Type B pancreatic cell (in vitro differentiated cells): ENCODE results near the gene MRTFB. TPM values are rescaled to one million over a fixed set of nuclear protein-coding genes. Genes with fewer than 3 reads are reported as not detected.
A peak's percentile ranks its signal among the peaks of the same experiment; 100 is the strongest.

Source experiments
- DNase-seq: peaks from one replicate; pipeline ENCODE4 v3.0.0; 2021; ENCODE audit warnings: mixed read lengths; ENCODE audit not compliant: unreplicated experiment; ENCODE audit errors: extremely low spot score
- H3K27ac Mint-ChIP-seq: 2 replicates; pipeline ENCODE4 v1.8.0; 2021; ENCODE audit warnings: mild to moderate bottlenecking, mixed read lengths
- H3K27me3 Mint-ChIP-seq: 2 replicates; pipeline ENCODE4 v1.8.0; 2021; ENCODE audit warnings: mixed read lengths
- H3K36me3 Mint-ChIP-seq: 2 replicates; pipeline ENCODE4 v1.8.0; 2021; ENCODE audit warnings: mixed read lengths
- H3K4me1 Mint-ChIP-seq: one replicate; pipeline ENCODE4 v1.8.0; 2021; ENCODE audit warnings: mixed read lengths; ENCODE audit not compliant: unreplicated experiment
- H3K4me3 Mint-ChIP-seq: 2 replicates; pipeline ENCODE4 v1.8.0; 2021; ENCODE audit warnings: mild to moderate bottlenecking, mixed read lengths
- H3K9me3 Mint-ChIP-seq: 2 replicates; pipeline ENCODE4 v1.8.0; 2021; ENCODE audit warnings: mixed read lengths
- total RNA-seq: library from RNA; stranded (reverse); gene quantifications from 2 replicates; pipeline ENCODE4 v1.2.1, GENCODE V29; 2021; ENCODE audit warnings: low replicate concordance
- TF ChIP-seq, protein P1 (sequence below): fragments of 200-600 bp; sonication (generic); conservative IDR thresholded peaks from 2 replicates; pipeline ENCODE4 v1.5.0; 2021; ENCODE audit warnings: antibody characterized with exemption, mild to moderate bottlenecking

Gene MRTFB
- total RNA-seq, 1 donor from 2014 or later, result 61.0 TPM

DNA sequence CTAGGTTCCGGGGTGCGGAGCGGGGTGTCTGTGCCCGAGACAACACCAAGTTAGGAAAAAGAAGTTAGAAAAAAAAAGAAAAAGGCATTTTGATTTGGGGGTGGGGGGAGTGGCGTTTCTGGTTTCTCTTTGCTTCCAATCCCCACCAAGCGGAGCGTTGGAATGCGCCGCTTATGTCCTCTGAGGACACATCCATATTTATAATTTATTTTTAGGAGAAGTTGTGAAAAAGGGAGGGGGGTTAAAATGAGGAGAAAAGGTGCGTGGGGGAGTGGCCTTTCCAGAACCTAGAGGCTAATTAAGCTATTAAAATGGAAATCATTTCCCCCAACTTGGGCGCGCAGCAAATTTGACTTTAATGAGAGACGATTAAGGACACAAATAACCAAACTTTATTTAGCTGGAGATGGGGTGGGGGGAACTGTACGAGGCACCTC, 232.1 kb downstream of the MRTFB start:
- Mint-ChIP-seq H3K27me3 (peaks cover 40% of the 10 kb centered on the region), H3K4me1 (peaks cover 39% of the 10 kb centered on the region), H3K27ac (peak overlapping the region; percentile 53), H3K36me3 (no peaks in the 10 kb centered on the region), H3K9me3 (no peaks in the 10 kb centered on the region), H3K4me3 (peak overlapping the region; percentile 86)
- no peak for DNase-seq
- TF ChIP-seq, protein P1, sequence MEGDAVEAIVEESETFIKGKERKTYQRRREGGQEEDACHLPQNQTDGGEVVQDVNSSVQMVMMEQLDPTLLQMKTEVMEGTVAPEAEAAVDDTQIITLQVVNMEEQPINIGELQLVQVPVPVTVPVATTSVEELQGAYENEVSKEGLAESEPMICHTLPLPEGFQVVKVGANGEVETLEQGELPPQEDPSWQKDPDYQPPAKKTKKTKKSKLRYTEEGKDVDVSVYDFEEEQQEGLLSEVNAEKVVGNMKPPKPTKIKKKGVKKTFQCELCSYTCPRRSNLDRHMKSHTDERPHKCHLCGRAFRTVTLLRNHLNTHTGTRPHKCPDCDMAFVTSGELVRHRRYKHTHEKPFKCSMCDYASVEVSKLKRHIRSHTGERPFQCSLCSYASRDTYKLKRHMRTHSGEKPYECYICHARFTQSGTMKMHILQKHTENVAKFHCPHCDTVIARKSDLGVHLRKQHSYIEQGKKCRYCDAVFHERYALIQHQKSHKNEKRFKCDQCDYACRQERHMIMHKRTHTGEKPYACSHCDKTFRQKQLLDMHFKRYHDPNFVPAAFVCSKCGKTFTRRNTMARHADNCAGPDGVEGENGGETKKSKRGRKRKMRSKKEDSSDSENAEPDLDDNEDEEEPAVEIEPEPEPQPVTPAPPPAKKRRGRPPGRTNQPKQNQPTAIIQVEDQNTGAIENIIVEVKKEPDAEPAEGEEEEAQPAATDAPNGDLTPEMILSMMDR, result no peak

DNA sequence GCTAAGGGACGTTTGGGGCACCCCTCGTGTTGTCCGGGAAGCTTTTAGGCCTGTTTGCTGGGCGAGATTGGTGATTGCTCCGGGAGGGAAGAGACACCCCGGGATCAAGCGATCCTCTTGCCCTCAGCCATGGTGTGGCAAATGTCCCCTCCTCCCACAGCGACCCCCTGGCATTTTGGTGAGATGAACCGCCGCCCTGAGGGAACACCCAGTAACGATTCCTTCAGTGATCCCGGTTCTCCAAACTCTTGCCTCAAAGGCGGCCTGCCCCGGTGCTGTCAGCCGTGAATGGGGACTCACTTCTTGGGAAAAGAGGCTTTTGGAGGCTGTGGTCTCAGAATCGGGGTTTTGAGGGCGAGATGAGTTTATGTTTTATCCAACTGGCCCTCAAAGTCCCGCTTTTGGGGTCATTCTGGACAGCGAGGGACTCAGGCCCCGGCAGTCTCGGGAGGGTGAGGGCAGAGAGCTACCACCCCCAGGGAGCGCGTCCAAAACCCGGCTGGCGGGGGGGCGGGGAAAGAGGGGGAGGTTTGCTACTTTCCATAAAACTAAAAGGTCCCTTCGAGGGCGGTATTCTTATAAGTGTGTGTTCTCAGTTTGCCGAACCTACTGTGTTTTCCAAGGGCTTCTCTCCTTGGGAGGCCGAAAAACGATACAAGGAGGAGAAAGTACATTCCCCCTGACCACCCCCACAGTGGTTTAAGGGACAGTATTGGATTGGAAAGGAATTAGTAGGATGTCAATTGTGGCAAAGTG, 232.7 kb downstream of the MRTFB start:
- DNase-seq, result no peak
- Mint-ChIP-seq H3K36me3 (no peaks in the 10 kb centered on the region), H3K9me3 (no peaks in the 10 kb centered on the region), H3K4me1 (peaks cover 40% of the 10 kb centered on the region), H3K27ac (peak overlapping the region; percentile 53), H3K4me3 (peak overlapping the region; percentile 86), H3K27me3 (peaks cover 40% of the 10 kb centered on the region)
- TF ChIP-seq, protein P1, result no peak

DNA sequence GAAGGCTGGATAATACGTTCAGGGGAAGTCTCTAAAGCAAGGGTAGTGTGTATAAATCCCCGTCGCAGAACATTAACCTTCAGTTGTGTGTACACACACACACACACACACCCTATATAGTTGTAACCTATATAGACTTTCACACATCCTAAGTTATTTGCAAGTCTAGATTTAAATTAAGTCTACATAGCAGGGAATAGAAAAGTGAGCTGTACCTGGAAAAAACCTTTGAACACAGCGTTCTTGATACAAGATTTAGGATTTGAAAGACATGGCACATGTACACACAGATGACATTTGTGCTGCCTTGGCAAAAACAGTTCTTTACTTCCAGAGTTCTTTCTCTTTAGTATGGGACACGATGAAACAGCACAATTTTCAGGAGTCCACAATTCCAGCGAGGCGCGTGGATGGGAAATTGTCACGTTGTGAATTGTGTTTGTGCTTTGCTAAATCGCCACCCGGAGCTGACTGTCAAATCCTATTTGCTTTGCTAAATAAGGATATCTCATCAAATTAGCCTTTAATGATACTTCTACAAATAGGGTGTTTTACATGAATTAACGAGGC, 233.9 kb downstream of the MRTFB start:
- H3K9me3 Mint-ChIP-seq, result no peaks in the 10 kb centered on the region
- DNase-seq, result no peak
- peaks cover 52% of the 10 kb centered on the region for H3K4me1 Mint-ChIP-seq
- H3K36me3 Mint-ChIP-seq, result peaks cover 4% of the 10 kb centered on the region
- H3K4me3 Mint-ChIP-seq, result peak overlapping the region; percentile 86
- peaks cover 45% of the 10 kb centered on the region for H3K27me3 Mint-ChIP-seq
- H3K27ac Mint-ChIP-seq, result no peak overlapping the region
- TF ChIP-seq, protein P1, result no peak

DNA sequence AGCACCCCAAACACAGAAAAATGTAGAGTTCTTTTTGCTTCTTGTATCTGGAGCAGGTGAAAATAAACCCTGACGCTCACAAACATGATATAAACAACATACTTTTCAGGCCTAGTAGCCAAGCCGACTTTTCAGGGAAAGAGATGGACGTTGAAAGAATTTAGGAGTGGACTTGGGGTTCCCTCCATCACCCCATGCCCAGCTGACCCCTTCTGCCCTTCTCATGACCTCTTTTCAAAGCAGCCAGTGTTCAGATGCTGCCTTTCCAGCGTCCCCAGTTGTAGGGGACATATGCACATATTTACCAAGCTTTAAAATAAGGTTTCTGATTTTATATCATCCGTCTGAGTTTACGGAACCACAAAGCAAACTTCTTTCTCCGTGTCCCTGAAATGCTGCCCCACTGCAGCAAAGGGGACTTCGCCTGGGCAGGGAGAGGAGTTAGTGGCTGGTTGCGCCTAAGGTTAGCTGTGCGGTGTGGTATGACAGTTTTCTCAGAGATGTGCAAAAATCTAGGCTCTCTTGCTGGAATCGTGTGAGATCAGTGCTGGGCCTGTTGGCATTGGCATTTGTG, 235.5 kb downstream of the MRTFB start:
- Mint-ChIP-seq H3K9me3 (no peaks in the 10 kb centered on the region), H3K36me3 (peaks cover 4% of the 10 kb centered on the region), H3K27me3 (peaks cover 34% of the 10 kb centered on the region), H3K4me3 (peak overlapping the region; percentile 86), H3K27ac (peak overlapping the region; percentile 46), H3K4me1 (peaks cover 45% of the 10 kb centered on the region)
- DNase-seq, result no peak
- TF ChIP-seq, protein P1, result no peak

DNA sequence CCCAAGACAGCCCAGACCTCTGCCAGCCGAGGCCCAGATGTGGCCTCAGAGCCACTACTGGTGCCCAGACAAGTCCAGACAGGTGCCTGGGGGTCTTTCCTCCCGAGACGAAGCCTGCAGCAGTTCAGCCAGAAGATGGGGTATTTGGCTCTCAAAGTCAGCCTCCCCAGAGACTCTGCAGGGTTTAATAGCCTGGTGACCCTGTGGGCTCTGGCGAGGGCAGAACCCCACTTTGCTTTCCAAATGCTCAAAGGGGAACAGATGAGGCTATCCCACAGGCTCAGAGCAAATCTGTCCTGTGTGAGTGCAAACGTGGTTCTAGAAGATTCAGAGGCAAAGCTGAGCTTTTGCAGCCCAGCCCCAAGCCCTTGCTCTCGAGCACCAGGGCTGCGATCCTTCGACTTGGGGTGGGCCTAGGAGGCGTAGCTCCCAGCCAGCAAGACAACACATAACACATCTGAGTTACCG, 236.0 kb downstream of the MRTFB start:
- Mint-ChIP-seq H3K4me1 (peaks cover 45% of the 10 kb centered on the region), H3K9me3 (no peaks in the 10 kb centered on the region), H3K36me3 (peaks cover 4% of the 10 kb centered on the region), H3K4me3 (peak overlapping the region; percentile 86), H3K27ac (peak overlapping the region; percentile 46), H3K27me3 (peaks cover 34% of the 10 kb centered on the region)
- TF ChIP-seq, protein P1, result no peak
- DNase-seq, result no peak
